Measurements from ENCODE around the gene XRN2.

XRN2 gene

GRCh38 chr20:21303061-21303871, at the start of gene XRN2:
TSS of gene XRN2 (plus strand) at chr20:21303331. CDS start at chr20:21303399, 68 bp downstream.
- DNase-seq = peak; percentile 81 to 98 (median 97)

- no peak for DNase-seq
These were observed 45.9 kb upstream of the XRN2 start for GRCh38 chr20:21257192-21257591.

GRCh38 chr20:21258411-21258810, 44.7 kb upstream of the XRN2 start:
- no peak for DNase-seq

- DNase-seq = no peak
These were observed 43.8 kb upstream of the XRN2 start for GRCh38 chr20:21259346-21259745.

GRCh38 chr20:21262812-21263211, 40.3 kb upstream of the XRN2 start:
- no peak for DNase-seq

- DNase-seq = peak in 2 of 3 experiments; percentile 85 to 94
These were observed 37.6 kb upstream of the XRN2 start for GRCh38 chr20:21265261-21266190.

- peak in 2 of 3 experiments; percentile 79 to 87 for DNase-seq
These were observed 37.0 kb upstream of the XRN2 start for GRCh38 chr20:21266191-21266536.

- no peak for DNase-seq
These were observed 33.4 kb upstream of the XRN2 start for GRCh38 chr20:21269772-21270171.

GRCh38 chr20:21270806-21271205, 32.3 kb upstream of the XRN2 start:
- peak in 1 of 3 experiments; percentile 28 for DNase-seq

GRCh38 chr20:21272279-21272678, 30.9 kb upstream of the XRN2 start:
- DNase-seq = no peak

- no peak for DNase-seq
These were observed 30.5 kb upstream of the XRN2 start for GRCh38 chr20:21272679-21273078.

- no peak for DNase-seq
These were observed 29.3 kb upstream of the XRN2 start for GRCh38 chr20:21273755-21274386.

GRCh38 chr20:21278829-21279228, 24.3 kb upstream of the XRN2 start:
- DNase-seq = no peak

- DNase-seq = no peak
These were observed 23.2 kb upstream of the XRN2 start for GRCh38 chr20:21279706-21280521.

GRCh38 chr20:21280522-21281016, 22.6 kb upstream of the XRN2 start:
- DNase-seq = no peak

- no peak for DNase-seq
These were observed 16.4 kb upstream of the XRN2 start for GRCh38 chr20:21286775-21287174.

GRCh38 chr20:21288587-21289370, 14.4 kb upstream of the XRN2 start:
- no peak for DNase-seq

- DNase-seq = no peak
These were observed 13.5 kb upstream of the XRN2 start for GRCh38 chr20:21289651-21290050.

GRCh38 chr20:21291026-21291425, 12.1 kb upstream of the XRN2 start:
- no peak for DNase-seq

- DNase-seq = no peak
These were observed 8.4 kb upstream of the XRN2 start for GRCh38 chr20:21294755-21295154.

- peak in 1 of 3 experiments; percentile 67 for DNase-seq
These were observed 1.0 kb upstream of the XRN2 start for GRCh38 chr20:21301940-21302663.

Measured in NCI-H1417 (cell line).